Measurements from ENCODE around the gene PDS5B.
"Not testable (repeated sequence)": the region's sequence is repeated elsewhere in the genome, so short reads cannot be mapped to it uniquely, and the experiment has no call there.

GRCh38 chr13:32721131-32722034, 135.1 kb downstream of the PDS5B start:
- TF ChIP-seq CTCF (IDR thresholded peaks at IDR 0.05; ENCODE audit: low read depth, low read length, poor library complexity, severe bottlenecking); EZH2phosphoT487 (IDR thresholded peaks at IDR 0.05; ENCODE audit: borderline replicate concordance, low read length): not testable (repeated sequence)

Data from DOHH2 (cell line).